ENCODE data around the gene THSD4.

The THSD4 gene

GRCh38 chr15:71627604-71628003 lies 512.3 kb downstream of the THSD4 start:
- Histone ChIP-seq H3K4me3 (replicated peaks; ENCODE audit: insufficient read depth, low read length) (no peak overlapping the region), H3K27me3 (ENCODE audit: insufficient read depth, poor library complexity, severe bottlenecking) (peaks cover 2% of the 10 kb centered on the region), H3K27ac (replicated peaks) (no peak overlapping the region)
- no peak for DNase-seq (ENCODE audit: low read depth in 1 of 2, low spot score in 1 of 2)
- TF ChIP-seq GABPA (IDR thresholded peaks at IDR 0.05; ENCODE audit: low read depth), result no peak
- TF ChIP-seq SPI1 (IDR thresholded peaks at IDR 0.05; ENCODE audit: borderline replicate concordance, low read depth), result no peak
- TF ChIP-seq POLR2AphosphoS5 (IDR thresholded peaks at IDR 0.05; ENCODE audit: low read depth), result no peak
- TF ChIP-seq, protein P1, sequence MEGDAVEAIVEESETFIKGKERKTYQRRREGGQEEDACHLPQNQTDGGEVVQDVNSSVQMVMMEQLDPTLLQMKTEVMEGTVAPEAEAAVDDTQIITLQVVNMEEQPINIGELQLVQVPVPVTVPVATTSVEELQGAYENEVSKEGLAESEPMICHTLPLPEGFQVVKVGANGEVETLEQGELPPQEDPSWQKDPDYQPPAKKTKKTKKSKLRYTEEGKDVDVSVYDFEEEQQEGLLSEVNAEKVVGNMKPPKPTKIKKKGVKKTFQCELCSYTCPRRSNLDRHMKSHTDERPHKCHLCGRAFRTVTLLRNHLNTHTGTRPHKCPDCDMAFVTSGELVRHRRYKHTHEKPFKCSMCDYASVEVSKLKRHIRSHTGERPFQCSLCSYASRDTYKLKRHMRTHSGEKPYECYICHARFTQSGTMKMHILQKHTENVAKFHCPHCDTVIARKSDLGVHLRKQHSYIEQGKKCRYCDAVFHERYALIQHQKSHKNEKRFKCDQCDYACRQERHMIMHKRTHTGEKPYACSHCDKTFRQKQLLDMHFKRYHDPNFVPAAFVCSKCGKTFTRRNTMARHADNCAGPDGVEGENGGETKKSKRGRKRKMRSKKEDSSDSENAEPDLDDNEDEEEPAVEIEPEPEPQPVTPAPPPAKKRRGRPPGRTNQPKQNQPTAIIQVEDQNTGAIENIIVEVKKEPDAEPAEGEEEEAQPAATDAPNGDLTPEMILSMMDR (IDR thresholded peaks at IDR 0.05; ENCODE audit: insufficient read depth, low read length), result no peak
- TF ChIP-seq REST (IDR thresholded peaks at IDR 0.05; ENCODE audit: insufficient replicate concordance, low read depth), result no peak

- Histone ChIP-seq H3K27ac (replicated peaks) (no peak overlapping the region), H3K4me3 (replicated peaks; ENCODE audit: insufficient read depth, low read length) (no peak overlapping the region), H3K27me3 (ENCODE audit: insufficient read depth, poor library complexity, severe bottlenecking) (peaks cover 2% of the 10 kb centered on the region)
- TF ChIP-seq POLR2AphosphoS5 (IDR thresholded peaks at IDR 0.05; ENCODE audit: low read depth), result no peak
- TF ChIP-seq SPI1 (IDR thresholded peaks at IDR 0.05; ENCODE audit: borderline replicate concordance, low read depth), result no peak
- TF ChIP-seq REST (IDR thresholded peaks at IDR 0.05; ENCODE audit: insufficient replicate concordance, low read depth), result no peak
- TF ChIP-seq, protein P1 (IDR thresholded peaks at IDR 0.05; ENCODE audit: insufficient read depth, low read length), result no peak
- no peak for TF ChIP-seq GABPA (IDR thresholded peaks at IDR 0.05; ENCODE audit: low read depth)
- DNase-seq (ENCODE audit: low read depth in 1 of 2, low spot score in 1 of 2), result no peak
Measured at GRCh38 chr15:71628988-71629770, 513.9 kb downstream of the THSD4 start.

DNA sequence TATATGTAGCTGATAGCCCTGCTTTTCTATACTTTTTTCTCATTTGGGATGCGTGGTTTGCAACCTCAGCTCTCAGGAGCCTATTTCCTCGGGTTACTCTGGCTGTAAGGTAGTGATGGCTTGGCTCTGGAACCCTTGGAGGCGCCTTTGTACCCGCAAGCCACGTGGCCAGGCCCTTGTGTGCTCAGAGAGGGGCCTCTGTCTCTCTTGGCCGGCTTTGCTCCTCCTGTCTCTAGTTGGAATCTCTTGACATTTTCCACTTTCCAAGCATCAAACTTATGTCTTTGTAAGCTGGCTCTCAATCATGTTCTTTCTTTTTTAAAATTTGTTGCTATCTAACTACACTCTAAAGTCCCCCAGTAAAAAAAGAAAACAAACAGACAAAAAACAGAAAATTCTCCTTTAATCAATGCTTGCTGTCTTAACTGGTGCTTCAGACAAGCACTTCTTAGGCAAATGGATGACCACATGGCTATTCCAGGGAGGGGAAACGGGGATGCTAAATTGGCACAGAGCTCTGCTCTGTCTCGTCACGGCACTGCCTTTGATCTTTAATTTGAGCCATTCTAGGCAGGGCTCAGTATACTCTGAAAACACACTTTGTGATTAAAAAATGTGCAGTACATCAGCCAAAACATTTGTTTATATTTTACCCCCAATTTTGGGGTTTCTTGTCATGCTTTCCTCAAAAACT lies 514.7 kb downstream of the THSD4 start:
- Histone ChIP-seq H3K4me3 (replicated peaks; ENCODE audit: insufficient read depth, low read length) (no peak overlapping the region), H3K27ac (replicated peaks) (no peak overlapping the region), H3K27me3 (ENCODE audit: insufficient read depth, poor library complexity, severe bottlenecking) (peaks cover 2% of the 10 kb centered on the region)
- TF ChIP-seq SPI1 (IDR thresholded peaks at IDR 0.05; ENCODE audit: borderline replicate concordance, low read depth) (no peak), GABPA (IDR thresholded peaks at IDR 0.05; ENCODE audit: low read depth) (no peak), REST (IDR thresholded peaks at IDR 0.05; ENCODE audit: insufficient replicate concordance, low read depth) (no peak), POLR2AphosphoS5 (IDR thresholded peaks at IDR 0.05; ENCODE audit: low read depth) (no peak)
- TF ChIP-seq, protein P1 (IDR thresholded peaks at IDR 0.05; ENCODE audit: insufficient read depth, low read length), result no peak
- DNase-seq (ENCODE audit: low read depth in 1 of 2, low spot score in 1 of 2), result no peak

Measured in HL-60 (cell line).